ENCODE measurements around the gene BCL2L12.
A peak's percentile ranks its signal among the peaks of the same experiment; 100 is the strongest.
"Not testable (repeated sequence)": the region's sequence is repeated elsewhere in the genome, so short reads cannot be mapped to it uniquely, and the experiment has no call there.

The BCL2L12 gene

GRCh38 chr19:49665351-49666119 lies at the start of gene BCL2L12, which contains the start of gene IRF3:
TSS of gene BCL2L12 (plus strand) at chr19:49665933. CDS start at chr19:49666693, 760 bp downstream.
TSS of gene IRF3 (minus strand) at chr19:49665857. CDS start at chr19:49664838, 1,019 bp downstream.
- peak; percentile 96 for DNase-seq (ENCODE audit: low spot score)

GRCh38 chr19:49616532-49616931 lies 49.2 kb upstream of the BCL2L12 start:
- no peak for DNase-seq (ENCODE audit: low spot score)

GRCh38 chr19:49616945-49617344 lies 48.8 kb upstream of the BCL2L12 start:
- no peak for DNase-seq (ENCODE audit: low spot score)

DNA sequence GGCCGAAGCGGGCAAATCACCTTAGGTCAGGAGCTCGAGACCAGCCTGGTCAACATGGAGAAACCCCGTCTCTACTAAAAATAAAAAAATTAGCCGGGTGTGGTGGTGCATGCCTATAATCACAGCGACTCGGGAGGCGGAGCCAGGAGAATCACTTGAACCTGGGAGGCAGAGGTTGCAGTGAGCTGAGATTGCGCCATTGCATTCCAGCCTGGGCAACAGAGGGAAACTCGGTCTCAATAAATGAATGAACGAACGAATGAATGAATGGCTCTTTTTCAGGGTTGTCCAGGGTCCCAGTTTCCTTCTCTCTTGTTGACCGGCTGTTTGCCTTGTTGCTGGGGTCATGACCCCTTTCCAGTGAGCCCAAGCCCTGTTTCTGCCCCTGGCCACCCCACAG lies 47.9 kb upstream of the BCL2L12 start:
- not testable (repeated sequence) for DNase-seq (ENCODE audit: low spot score)

DNA sequence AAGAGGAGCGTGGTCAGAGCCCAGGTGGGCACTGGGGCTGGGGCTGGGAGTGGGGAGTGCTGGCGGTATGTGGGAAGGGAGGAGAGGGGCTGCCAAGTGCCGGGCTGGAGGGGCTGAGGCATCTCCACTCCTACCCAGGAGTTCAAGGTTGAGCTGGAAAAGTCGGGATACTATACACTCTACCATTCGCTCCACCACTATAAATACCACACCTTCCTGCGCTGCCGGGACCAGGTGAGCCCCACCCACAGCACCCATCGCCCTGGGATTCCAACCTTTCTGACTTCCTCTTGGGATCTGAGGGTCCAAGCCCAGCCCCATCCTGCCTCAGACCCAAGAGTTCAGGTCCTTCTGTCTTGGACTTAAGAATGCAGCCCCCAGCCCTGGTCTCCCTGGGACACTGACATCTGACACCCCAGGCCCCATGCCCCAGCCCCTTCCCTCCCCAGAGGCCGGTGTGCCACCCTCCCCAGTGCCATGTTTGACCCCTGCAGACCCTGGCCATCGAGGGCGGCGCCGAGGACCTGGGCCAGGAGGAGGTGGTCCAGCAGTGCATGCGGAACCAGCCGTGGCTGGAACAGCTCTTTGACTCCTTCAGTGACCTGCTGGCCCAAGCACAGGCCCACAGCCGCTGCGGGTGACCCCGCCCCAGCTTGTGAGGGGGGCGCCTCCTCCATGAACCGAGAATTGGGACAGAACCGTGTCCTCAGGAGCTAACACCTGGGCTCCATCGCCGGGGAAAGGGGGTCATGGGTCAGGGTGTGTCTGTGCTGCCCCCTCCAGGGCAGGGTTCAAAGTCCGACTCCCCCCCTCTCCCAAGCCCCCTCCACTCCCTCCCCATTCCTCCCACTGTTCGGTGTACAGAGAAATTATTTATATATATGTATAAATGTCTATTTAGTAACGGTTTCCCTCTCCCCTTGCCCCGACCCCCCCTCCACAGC lies 40.5 kb upstream of the BCL2L12 start:
- DNase-seq (ENCODE audit: low spot score), result no peak

DNA sequence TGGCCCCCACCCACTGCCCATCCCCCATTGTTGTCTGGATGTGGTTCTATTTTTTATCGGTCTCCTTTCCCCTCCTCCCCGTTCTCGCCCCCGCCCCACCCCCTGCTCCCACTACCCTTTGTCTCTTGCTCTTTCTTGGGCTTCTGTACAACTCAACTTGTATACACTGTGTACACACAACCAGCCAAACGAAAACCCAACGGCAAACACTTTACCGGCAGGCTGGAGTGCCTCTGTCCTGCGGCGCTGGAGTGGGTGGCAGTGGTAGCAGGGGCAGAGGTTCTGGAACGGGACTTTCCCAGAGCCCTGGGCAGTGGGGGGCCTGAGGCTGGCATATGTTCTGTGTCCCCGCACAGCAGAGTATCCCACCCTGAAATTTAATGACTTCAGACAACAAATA lies 39.5 kb upstream of the BCL2L12 start:
- DNase-seq (ENCODE audit: low spot score), result no peak

GRCh38 chr19:49629659-49630058 lies 36.1 kb upstream of the BCL2L12 start:
- no peak for DNase-seq (ENCODE audit: low spot score)

DNA sequence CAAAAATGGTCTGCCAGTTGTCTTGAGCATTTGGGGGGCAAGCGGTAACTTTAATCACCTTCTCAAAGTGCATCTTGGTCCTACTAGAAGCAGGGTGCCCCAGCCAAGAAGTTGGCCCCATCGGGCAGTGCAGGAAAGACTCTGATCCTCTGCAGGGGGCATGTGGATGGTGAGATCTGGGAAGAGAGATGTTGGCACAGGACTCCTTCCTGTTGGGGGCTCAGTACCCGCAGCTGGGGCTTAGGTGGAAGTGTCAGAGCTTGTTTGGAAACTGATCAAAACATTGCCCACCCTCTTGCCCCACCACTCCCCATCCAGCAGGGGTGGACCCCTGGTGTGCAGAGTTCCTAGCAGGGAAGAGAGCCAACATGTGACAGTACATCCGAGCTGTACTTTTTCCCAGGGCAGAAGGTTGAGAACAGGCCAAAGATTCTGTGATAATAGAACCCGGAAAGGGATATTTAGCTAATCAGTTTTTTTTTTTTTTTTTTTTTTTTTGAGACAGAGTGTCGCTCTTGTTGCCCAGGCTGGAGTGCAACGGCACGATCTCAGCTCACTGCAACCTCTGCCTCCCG lies 34.6 kb upstream of the BCL2L12 start:
- DNase-seq (ENCODE audit: low spot score), result no peak

DNA sequence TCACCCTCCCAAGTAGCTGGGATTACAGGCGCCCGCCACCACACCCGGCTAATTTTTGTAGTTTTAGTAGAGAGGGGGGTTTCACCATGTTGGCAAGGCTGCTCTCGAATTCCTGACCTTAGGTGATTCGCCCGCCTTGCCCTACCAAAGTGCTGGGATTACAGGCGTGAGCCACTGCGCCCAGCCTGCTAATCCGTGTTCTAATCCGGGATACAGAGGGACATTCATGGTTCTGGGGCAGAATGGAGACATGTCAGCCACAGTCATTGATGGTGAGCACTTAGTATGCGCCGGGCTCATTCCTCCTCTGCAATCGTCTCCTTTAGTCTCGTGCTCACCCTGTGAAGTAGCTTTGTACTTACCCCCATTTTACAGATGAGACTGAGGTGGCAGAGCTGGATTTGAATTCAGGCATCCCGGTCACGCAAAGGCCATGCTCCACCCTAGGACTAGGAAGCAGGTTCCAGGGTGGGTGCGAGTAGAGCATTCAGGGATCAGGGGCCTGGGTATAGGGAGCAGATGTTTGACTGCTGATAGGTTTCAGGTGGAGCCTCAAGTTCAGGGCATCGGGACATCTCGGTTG lies 34.0 kb upstream of the BCL2L12 start:
- no peak for DNase-seq (ENCODE audit: low spot score)

GRCh38 chr19:49632576-49632975 lies 33.2 kb upstream of the BCL2L12 start:
- DNase-seq (ENCODE audit: low spot score), result no peak

DNA sequence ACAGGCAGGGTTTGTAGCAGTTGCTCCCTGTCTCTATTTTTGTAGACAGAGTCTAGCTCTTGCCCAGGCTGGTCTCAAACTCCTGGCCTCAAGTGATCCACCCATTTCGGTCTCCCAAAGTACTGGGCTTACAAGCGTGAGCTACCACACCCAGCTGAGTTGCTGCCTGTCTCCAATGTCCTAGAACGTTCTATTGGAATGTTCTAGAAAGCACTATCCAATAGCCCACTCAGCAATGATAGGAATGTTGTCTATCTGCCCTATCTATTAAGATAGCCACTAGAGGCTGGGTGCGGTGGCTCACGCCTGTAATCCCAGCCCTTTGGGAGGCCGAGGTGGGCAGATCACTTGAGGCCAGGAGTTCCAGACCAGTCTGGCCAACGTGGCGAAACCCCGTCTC lies 32.5 kb upstream of the BCL2L12 start:
- not testable (repeated sequence) for DNase-seq (ENCODE audit: low spot score)

DNA sequence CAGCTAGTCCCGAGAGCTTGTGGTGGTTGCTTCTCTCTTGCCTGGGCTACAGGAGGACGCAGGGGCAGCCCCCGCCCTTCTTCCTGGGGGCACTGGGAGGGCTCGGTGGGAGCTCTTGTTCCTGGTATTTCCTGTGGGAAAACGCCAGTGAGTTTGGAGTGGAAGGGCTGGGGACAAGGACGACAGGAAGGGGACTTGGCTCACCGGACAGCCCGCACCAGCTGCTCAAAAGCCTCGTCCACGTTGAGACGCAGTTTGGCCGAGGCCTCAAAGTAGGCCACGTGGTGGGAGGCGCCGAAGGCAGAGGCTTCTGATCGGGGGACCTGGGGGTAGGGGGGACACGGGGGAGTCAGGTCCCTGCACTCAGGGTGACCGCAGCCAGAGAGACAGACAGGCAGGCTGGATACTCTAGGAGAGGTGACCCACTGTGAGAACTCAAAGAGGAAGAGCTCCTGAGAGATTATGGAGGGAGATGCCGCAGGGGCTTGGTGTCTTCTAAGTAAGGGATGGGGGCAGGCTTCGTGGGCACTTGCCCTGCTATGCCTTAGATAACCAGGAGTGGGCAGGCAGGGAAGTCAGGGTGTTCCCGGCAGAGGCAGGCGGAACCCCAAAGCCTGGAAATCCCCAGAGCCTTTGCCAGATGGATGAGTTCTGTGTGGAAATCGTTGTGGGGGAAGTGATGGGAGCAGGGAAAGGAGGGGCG lies 30.1 kb upstream of the BCL2L12 start:
- no peak for DNase-seq (ENCODE audit: low spot score)

GRCh38 chr19:49636233-49636932 lies 29.4 kb upstream of the BCL2L12 start:
- DNase-seq (ENCODE audit: low spot score), result no peak

GRCh38 chr19:49637821-49638738 lies 27.7 kb upstream of the BCL2L12 start:
- DNase-seq (ENCODE audit: low spot score), result peak; percentile 55

- DNase-seq (ENCODE audit: low spot score), result no peak
Measured at GRCh38 chr19:49639401-49640112, 26.2 kb upstream of the BCL2L12 start.

GRCh38 chr19:49640113-49640898 lies 25.4 kb upstream of the BCL2L12 start, which contains the start of gene RRAS:
TSS of gene RRAS (minus strand) at chr19:49640143. CDS start at chr19:49640098, 45 bp downstream.
- peak; percentile 100 for DNase-seq (ENCODE audit: low spot score)

DNA sequence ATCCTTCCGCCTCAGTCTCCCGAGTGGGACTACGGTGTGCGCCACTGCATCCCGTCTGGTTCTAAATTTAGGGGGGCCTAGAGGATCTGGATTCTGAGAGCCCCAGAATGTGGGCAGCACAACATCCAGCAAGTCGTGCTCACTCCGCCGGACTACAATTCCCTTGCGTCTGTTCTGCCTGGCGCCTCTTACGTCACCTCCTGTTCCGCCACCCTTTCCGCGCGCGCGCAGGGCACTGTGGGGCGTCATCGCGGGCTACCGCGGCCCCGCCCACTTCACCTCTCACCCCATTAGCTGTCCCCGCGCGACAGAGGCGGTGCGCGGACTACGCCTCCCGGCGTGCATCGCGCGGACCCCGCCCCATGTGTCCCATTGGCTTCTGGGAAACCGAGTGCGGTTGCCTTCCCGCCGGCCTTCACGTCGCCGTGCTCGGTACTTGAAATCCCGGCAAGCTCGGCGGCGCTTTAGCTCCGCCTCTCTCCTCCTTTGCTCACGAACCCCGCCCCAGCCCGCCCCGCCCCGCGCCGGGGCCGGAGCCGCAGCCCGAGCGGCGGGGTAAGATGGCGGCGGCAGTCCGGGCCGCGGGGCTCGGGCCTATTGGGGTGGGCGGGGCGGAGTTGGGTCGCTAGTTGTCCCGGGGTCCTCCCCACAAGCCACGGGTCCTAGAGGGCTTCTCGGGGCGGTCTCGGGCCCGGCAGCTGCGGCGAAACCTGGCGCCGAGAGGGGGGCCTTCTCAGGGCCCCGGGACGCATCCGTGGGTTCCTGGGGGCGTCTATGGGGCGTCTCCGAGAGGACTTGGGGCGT lies 23.8 kb upstream of the BCL2L12 start, which contains the start of gene SCAF1:
Gene SCAF1, plus strand, starts transcription at position 522 of the 804 bp plus-strand sequence. CDS start 2,818 bp downstream, outside the sequence.
- peak; percentile 100 for DNase-seq (ENCODE audit: low spot score)

Data from SW480 (cell line).